Measurements from ENCODE around the gene KLHL5.

KLHL5 gene

DNA sequence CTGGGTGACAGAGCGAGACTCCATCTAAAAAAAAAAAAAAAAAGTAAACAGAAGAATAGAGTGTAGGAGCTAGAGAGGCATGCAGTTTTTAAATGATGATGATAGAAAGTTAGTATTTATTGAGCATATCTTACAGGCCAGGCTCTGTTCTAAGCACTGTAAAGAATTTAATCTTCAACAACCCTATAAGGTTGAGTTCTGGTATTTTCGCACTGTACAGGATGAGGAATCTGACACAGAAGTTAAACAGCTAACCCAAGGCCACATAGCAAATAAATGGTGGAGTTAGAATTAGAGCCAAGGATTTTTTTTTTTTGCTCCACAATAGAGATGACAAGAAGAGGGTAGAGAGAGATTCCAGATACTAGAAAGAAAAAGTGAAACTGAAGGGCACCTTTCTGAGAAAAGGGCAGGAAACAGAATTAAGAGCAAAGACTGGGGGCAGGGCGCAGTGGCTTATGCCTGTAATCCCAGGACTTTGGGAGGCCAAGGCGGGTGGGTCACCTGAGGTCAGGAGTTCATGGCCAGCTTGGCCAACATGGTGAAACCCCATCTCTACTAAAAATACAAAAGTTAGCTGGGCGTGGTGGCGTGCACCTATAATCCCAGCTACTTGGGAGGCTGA, 56.1 kb downstream of the KLHL5 start:
- Histone ChIP-seq H3K27ac (no peak overlapping the region), H3K4me3 (no peak overlapping the region)
- TF ChIP-seq CTCF (IDR thresholded peaks at IDR 0.05): no peak
- no peak for DNase-seq (ENCODE audit: low spot score)

DNA sequence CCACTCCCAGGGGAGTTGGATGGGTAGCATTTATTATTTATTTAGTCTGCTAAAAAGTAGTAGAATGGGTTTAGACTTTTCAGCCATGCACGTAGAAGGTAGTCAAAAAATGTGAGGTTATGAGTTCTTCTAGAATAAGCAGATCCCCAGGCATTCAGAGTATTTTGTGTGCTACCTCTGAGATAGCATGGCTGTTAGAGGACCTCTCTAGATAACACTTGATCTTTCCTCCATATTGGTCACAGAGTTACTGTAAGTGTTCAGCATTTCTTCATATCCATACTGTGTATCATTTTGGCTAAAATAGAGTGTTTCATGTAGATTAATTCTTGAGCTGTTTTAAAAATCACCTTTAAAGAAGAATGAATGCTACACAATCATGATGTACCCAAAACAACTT, 58.4 kb downstream of the KLHL5 start:
- Histone ChIP-seq H3K4me3 (no peak overlapping the region), H3K27ac (no peak overlapping the region)
- no peak for DNase-seq (ENCODE audit: low spot score)
- no peak for TF ChIP-seq CTCF (IDR thresholded peaks at IDR 0.05)

GRCh38 chr4:39124885-39125599, 63.0 kb downstream of the KLHL5 start:
- DNase-seq (ENCODE audit: low spot score): no peak
- no peak overlapping the region for H3K4me3 ChIP-seq
- no peak overlapping the region for H3K27ac ChIP-seq
- TF ChIP-seq CTCF (IDR thresholded peaks at IDR 0.05): no peak

DNA sequence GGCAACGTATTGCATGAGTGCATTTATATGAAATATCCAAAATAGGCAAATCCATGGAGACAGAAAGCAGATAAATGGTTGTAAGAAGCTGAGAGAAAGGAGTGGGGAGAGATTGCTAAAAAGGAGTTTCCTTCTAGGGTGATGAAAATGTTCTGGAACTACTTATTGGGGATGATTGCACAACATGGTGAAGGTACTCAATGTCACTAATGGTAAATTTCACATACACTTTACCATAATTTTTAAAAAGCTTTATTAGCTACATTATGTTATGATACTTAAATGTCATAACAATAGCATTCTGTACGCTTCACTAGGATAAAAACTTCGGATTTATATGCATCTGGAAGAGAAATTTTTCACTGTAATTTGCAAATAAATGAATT, 63.6 kb downstream of the KLHL5 start:
- TF ChIP-seq CTCF (IDR thresholded peaks at IDR 0.05): no peak
- no peak for DNase-seq (ENCODE audit: low spot score)
- H3K27ac ChIP-seq: no peak overlapping the region
- H3K4me3 ChIP-seq: no peak overlapping the region

- Histone ChIP-seq H3K4me3 (no peak overlapping the region), H3K27ac (no peak overlapping the region)
- TF ChIP-seq CTCF (IDR thresholded peaks at IDR 0.05): no peak
- no peak for DNase-seq (ENCODE audit: low spot score)
These were observed 64.4 kb downstream of the KLHL5 start for GRCh38 chr4:39126256-39127095.

DNA sequence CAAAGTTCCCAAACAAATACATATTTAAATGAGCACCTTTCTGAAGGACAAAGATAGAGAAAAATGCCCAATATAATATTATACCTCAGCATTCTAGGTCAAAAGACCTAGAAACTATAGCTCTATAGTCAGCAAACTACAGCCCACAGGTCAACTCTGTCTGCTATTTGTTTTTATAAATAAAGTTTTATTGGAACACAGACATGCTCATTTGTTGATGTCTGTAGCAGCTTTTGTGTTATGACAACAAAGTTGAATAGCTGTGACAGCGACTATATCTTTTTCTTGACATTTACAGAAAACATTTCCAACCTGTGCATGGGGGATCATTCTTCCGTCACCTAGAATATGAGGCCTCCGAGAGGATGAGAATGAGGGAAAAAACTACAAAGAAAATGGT, 71.6 kb downstream of the KLHL5 start:
- Histone ChIP-seq H3K4me3 (no peak overlapping the region), H3K27ac (no peak overlapping the region)
- no peak for TF ChIP-seq CTCF (IDR thresholded peaks at IDR 0.05)
- no peak for DNase-seq (ENCODE audit: low spot score)
